HG03378 (cell line): Measurements from ENCODE around the gene AKAP5.

Source experiments
- ATAC-seq: cut with Tn5 transposase; IDR thresholded peaks from one replicate; pipeline ENCODE4 v1.9.1; 2021; ENCODE audit warnings: mild to moderate bottlenecking, moderate library complexity; ENCODE audit not compliant: unreplicated experiment

Gene AKAP5

GRCh38 chr14:64522591-64523355 is 57.5 kb downstream of the AKAP5 start:
- ATAC-seq = no peak
